Astrocyte (in vitro differentiated cells and primary cell): Measurements from ENCODE around the gene ZNF605. TPM values are rescaled to one million over a fixed set of nuclear protein-coding genes. Genes with fewer than 3 reads are reported as not detected.
A peak's percentile ranks its signal among the peaks of the same experiment; 100 is the strongest.
"Not testable (repeated sequence)": the region's sequence is repeated elsewhere in the genome, so short reads cannot be mapped to it uniquely, and the experiment has no call there.

ENCODE experiments used
- DNase-seq: peaks from one replicate; pipeline ENCODE4 v3.0.0-alpha.2; 2010; ENCODE audit warnings: low read depth
- FAIRE-seq: peaks from 2 replicates; lab custom pipeline; 2011; peaks lifted over from hg19 to GRCh38; lab: Jason Lieb, UNC
- H2AFZ ChIP-seq: 2 replicates; pipeline ENCODE4 v1.6.0; 2012; ENCODE audit warnings: low read depth, low read length, inconsistent platforms
- H3K27ac ChIP-seq: 2 replicates; pipeline ENCODE4 v1.5.1; 2011; ENCODE audit warnings: low read depth, low read length, inconsistent platforms
- H3K27me3 ChIP-seq: 2 replicates; pipeline ENCODE4 v1.6.0; 2011; ENCODE audit warnings: low read length, inconsistent platforms; ENCODE audit not compliant: insufficient read depth
- H3K36me3 ChIP-seq: 2 replicates; pipeline ENCODE4 v1.5.1; 2011; ENCODE audit warnings: low read length, inconsistent platforms; ENCODE audit not compliant: insufficient read depth
- H3K4me1 ChIP-seq: 2 replicates; pipeline ENCODE4 v1.5.1; 2011; ENCODE audit warnings: low read length, inconsistent platforms; ENCODE audit not compliant: insufficient read depth
- H3K4me2 ChIP-seq: 2 replicates; pipeline ENCODE4 v1.6.0; 2012; ENCODE audit warnings: low read length, inconsistent platforms
- H3K4me3 ChIP-seq: 2 replicates; pipeline ENCODE4 v1.5.1; 2011; ENCODE audit warnings: low read depth, mild to moderate bottlenecking, low read length, inconsistent platforms; ENCODE audit not compliant: insufficient read depth
- H3K79me2 ChIP-seq: 2 replicates; pipeline ENCODE4 v1.6.0; 2012; ENCODE audit warnings: mild to moderate bottlenecking, low read length, inconsistent platforms; ENCODE audit not compliant: insufficient read depth
- H3K9ac ChIP-seq: 2 replicates; pipeline ENCODE4 v1.6.0; 2012; ENCODE audit warnings: mild to moderate bottlenecking, low read length, inconsistent platforms
- H3K9me3 ChIP-seq: 2 replicates; pipeline ENCODE4 v1.5.1; 2012; ENCODE audit warnings: low read depth, mild to moderate bottlenecking, low read length, inconsistent platforms; ENCODE audit not compliant: insufficient read depth
- H4K20me1 ChIP-seq: 2 replicates; pipeline ENCODE4 v1.6.0; 2012; ENCODE audit warnings: low read length, inconsistent platforms; ENCODE audit not compliant: insufficient read depth
- H3K27ac Mint-ChIP-seq: one replicate; pipeline ENCODE4 v1.8.0; 2021; ENCODE audit warnings: mild to moderate bottlenecking, mixed read lengths; ENCODE audit not compliant: unreplicated experiment
- H3K27me3 Mint-ChIP-seq: one replicate; pipeline ENCODE4 v1.8.0; 2021; ENCODE audit warnings: low read depth, mixed read lengths; ENCODE audit not compliant: unreplicated experiment
- H3K36me3 Mint-ChIP-seq: one replicate; pipeline ENCODE4 v1.8.0; 2021; ENCODE audit warnings: low read depth, mixed read lengths; ENCODE audit not compliant: unreplicated experiment
- H3K4me1 Mint-ChIP-seq: one replicate; pipeline ENCODE4 v1.8.0; 2021; ENCODE audit warnings: low read depth, mixed read lengths; ENCODE audit not compliant: unreplicated experiment
- H3K4me3 Mint-ChIP-seq: one replicate; pipeline ENCODE4 v1.8.0; 2021; ENCODE audit warnings: mild to moderate bottlenecking, moderate library complexity, mixed read lengths; ENCODE audit not compliant: unreplicated experiment
- H3K9me3 Mint-ChIP-seq: one replicate; pipeline ENCODE4 v1.8.0; 2021; ENCODE audit warnings: mild to moderate bottlenecking, mixed read lengths; ENCODE audit not compliant: unreplicated experiment
- CTCF ChIP-seq: IDR thresholded peaks from 2 replicates; pipeline ENCODE4 v1.5.1; 2011; ENCODE audit warnings: low read depth, mild to moderate bottlenecking, inconsistent platforms, low read length, moderate library complexity; ENCODE audit not compliant: insufficient read depth
- EZH2 ChIP-seq: IDR thresholded peaks from 2 replicates; pipeline ENCODE4 v1.6.1; 2012; ENCODE audit warnings: mild to moderate bottlenecking, low read length, inconsistent platforms; ENCODE audit not compliant: insufficient read depth
- total RNA-seq: library from RNA; stranded (reverse); gene quantifications from 2 replicates; pipeline ENCODE4 v1.2.1, GENCODE V29; 2021

ZNF605 gene
- total RNA-seq, 1 donor from 2014 or later: 16.2 TPM

GRCh38 chr12:132941336-132941954 is 14.7 kb downstream of the ZNF605 start:
- peaks cover 72% of the 10 kb centered on the region for H3K36me3 Mint-ChIP-seq
- Histone ChIP-seq H3K4me1 (no peaks in the 10 kb centered on the region), H3K9me3 (peaks cover 40% of the 10 kb centered on the region), H2AFZ (no peak overlapping the region), H3K9ac (no peak overlapping the region), H3K79me2 (peaks cover under 1% of the 10 kb centered on the region), H3K27ac (no peak overlapping the region), H3K4me3 (no peak overlapping the region), H3K4me2 (no peak overlapping the region), H3K27me3 (no peaks in the 10 kb centered on the region), H3K36me3 (peaks cover 34% of the 10 kb centered on the region), H4K20me1 (no peaks in the 10 kb centered on the region)
- no peaks in the 10 kb centered on the region for H3K4me1 Mint-ChIP-seq
- DNase-seq (no peak), FAIRE-seq (no peak)
- no peaks in the 10 kb centered on the region for H3K27me3 Mint-ChIP-seq
- no peak overlapping the region for H3K4me3 Mint-ChIP-seq
- TF ChIP-seq CTCF: no peak
- H3K27ac Mint-ChIP-seq: no peak overlapping the region
- peaks cover 58% of the 10 kb centered on the region for H3K9me3 Mint-ChIP-seq

GRCh38 chr12:132940071-132940719 is 15.9 kb downstream of the ZNF605 start:
- Histone ChIP-seq H3K27me3 (no peaks in the 10 kb centered on the region), H3K79me2 (no peaks in the 10 kb centered on the region), H3K9me3 (peaks cover 32% of the 10 kb centered on the region), H3K9ac (no peak overlapping the region), H2AFZ (no peak overlapping the region), H3K36me3 (peaks cover 26% of the 10 kb centered on the region), H3K4me1 (no peaks in the 10 kb centered on the region), H3K4me3 (peak overlapping the region; percentile 5), H3K4me2 (no peak overlapping the region), H3K27ac (no peak overlapping the region), H4K20me1 (no peaks in the 10 kb centered on the region)
- no peak for FAIRE-seq
- H3K4me1 Mint-ChIP-seq: no peaks in the 10 kb centered on the region
- peaks cover 69% of the 10 kb centered on the region for H3K36me3 Mint-ChIP-seq
- no peak for DNase-seq
- peaks cover 59% of the 10 kb centered on the region for H3K9me3 Mint-ChIP-seq
- no peak overlapping the region for H3K27ac Mint-ChIP-seq
- H3K4me3 Mint-ChIP-seq: no peak overlapping the region
- H3K27me3 Mint-ChIP-seq: no peaks in the 10 kb centered on the region
- no peak for TF ChIP-seq EZH2

GRCh38 chr12:132938807-132939206 is 17.3 kb downstream of the ZNF605 start:
- H3K4me3 Mint-ChIP-seq, H2AFZ ChIP-seq, H3K27ac Mint-ChIP-seq, DNase-seq, H3K4me2 ChIP-seq, H3K27me3 ChIP-seq, H3K4me1 Mint-ChIP-seq, H3K79me2 ChIP-seq, FAIRE-seq, H3K27ac ChIP-seq, H3K4me1 ChIP-seq, H3K27me3 Mint-ChIP-seq, H3K4me3 ChIP-seq, H4K20me1 ChIP-seq, H3K9ac ChIP-seq: not testable (repeated sequence)
- H3K36me3 Mint-ChIP-seq: peaks cover 69% of the 10 kb centered on the region
- peaks cover 62% of the 10 kb centered on the region for H3K9me3 Mint-ChIP-seq
- H3K36me3 ChIP-seq: peaks cover 18% of the 10 kb centered on the region
- peaks cover 42% of the 10 kb centered on the region for H3K9me3 ChIP-seq
